Measurements from ENCODE around the gene HOXB4.

DNA sequence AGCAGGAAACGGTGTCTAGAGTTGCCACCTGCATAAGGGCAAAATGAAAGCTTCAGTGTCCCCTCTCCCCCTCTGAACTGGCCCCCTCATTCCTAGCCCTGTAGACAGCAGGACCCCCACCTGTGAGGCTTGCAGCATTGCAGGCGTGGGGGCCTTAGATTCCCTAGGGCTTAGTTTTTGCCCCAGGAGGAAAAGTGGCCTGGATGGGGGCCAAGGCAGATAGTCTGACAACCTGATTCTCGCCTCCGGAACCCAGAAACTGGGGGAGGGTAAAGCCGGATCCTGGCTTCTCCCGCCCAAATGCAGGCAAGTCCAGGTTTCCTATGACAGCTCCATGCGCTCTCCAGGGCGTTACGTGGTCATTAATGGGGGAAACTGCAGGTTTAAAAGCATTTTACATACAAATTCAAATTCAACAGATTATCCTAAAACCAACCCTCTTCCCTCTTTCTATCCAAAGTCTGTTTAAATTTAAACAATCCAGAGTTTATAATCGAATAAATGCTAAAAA, 27.3 kb upstream of the HOXB4 start:
- TF ChIP-seq, protein P1, sequence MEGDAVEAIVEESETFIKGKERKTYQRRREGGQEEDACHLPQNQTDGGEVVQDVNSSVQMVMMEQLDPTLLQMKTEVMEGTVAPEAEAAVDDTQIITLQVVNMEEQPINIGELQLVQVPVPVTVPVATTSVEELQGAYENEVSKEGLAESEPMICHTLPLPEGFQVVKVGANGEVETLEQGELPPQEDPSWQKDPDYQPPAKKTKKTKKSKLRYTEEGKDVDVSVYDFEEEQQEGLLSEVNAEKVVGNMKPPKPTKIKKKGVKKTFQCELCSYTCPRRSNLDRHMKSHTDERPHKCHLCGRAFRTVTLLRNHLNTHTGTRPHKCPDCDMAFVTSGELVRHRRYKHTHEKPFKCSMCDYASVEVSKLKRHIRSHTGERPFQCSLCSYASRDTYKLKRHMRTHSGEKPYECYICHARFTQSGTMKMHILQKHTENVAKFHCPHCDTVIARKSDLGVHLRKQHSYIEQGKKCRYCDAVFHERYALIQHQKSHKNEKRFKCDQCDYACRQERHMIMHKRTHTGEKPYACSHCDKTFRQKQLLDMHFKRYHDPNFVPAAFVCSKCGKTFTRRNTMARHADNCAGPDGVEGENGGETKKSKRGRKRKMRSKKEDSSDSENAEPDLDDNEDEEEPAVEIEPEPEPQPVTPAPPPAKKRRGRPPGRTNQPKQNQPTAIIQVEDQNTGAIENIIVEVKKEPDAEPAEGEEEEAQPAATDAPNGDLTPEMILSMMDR (conservative IDR thresholded peaks at IDR 0.05; ENCODE audit: low read depth, low read length): no peak
- TF ChIP-seq EZH2 (IDR thresholded peaks at IDR 0.05; ENCODE audit: borderline replicate concordance, low read depth, low read length, poor library complexity, severe bottlenecking): no peak

Measured in A673 (cell line).